Stimulated activated CD4-positive, alpha-beta T cell treated with anti-CD3 and anti-CD28 coated beads, TNF-alpha, amount 100 ng/mL, for 1 hour (primary cell): ENCODE measurements around the gene DPH3.

Experiments
- DNase-seq, 3 donors: peaks; one replicate each; pipeline ENCODE4 v3.0.0-alpha.2; 2020; ENCODE audit warnings: low read depth in 3 of 3, low spot score in 1 of 3

The DPH3 gene

DNA sequence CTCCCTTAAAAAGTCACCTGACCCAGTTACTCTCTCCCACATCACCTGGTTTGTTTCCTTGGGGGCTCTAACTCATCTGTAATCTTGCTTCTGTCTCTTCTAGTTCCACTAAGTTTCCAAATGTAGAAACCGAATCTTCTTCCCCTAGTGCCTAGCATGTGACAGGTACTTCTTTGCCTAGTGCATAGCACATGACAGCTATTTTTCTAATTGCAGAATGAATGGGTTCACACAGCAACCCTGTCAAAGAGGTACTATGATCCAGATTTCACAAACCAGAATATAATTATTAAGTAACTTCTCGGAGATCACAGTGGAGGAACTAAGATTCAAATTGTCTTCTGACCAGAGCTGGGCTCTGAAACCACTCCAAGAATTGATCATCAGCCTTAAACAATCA, 7.4 kb downstream of the DPH3 start:
- DNase-seq = no peak

DNA sequence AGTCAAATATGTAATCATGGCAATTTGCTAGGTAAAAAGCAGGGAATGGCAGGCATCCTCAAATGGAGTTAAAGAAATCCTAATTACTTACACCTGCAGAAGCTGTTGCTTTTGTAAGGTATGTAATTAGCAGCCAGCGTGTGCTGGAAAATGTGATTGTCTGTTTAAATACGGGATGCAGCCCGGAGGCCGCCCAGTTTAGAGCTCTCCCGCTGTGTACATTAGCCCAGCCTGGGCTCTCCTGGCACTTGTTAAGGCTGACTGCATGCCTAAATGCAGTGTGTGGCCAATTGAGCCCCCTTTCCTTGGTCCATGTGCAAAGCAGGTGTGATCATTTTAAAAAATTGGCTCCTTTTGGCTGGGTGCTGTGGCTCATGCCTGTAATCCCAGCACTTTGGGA, 9.0 kb downstream of the DPH3 start:
- DNase-seq = no peak

- no peak for DNase-seq
These were observed 9.4 kb downstream of the DPH3 start for GRCh38 chr3:16255326-16255725.

- no peak for DNase-seq
These were observed 9.8 kb downstream of the DPH3 start for GRCh38 chr3:16254916-16255315.

- no peak for DNase-seq
These were observed 11.1 kb downstream of the DPH3 start for GRCh38 chr3:16253601-16254000.

- DNase-seq = no peak
These were observed 11.8 kb downstream of the DPH3 start for GRCh38 chr3:16252988-16253387.

DNA sequence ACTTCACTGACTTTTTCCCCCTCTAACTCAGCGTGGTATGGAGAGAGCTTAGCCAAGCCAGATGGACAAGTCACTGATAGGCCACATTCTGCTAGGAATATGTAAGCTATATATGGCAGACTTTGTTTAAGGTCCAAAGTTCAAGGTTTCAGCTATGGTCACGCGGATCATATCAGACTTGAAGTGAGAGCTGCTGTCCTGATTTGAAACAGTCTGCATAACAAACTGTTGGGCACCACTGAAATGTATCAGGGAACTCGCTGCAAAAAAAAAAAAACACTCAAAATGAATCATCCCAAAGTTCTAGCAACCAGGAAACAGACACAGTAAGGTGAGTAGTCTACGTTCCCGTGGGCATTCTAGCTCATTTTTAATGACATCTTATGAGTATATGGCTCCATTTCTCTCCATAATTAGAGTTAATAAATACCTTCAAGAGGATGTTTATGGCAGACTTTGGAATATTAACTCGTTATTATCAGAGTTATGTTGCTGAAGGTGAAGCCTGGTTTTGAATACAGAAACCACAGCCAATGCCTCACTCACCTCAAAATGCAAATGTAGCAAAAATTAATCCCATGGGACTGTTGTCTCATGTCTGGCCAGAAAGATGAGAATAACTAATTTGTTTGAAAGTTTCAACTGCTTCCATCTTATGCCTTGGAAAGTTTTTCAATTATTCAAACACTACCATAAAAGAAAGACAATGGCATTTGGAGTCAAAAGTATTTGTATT, 12.3 kb downstream of the DPH3 start:
- DNase-seq = no peak

DNA sequence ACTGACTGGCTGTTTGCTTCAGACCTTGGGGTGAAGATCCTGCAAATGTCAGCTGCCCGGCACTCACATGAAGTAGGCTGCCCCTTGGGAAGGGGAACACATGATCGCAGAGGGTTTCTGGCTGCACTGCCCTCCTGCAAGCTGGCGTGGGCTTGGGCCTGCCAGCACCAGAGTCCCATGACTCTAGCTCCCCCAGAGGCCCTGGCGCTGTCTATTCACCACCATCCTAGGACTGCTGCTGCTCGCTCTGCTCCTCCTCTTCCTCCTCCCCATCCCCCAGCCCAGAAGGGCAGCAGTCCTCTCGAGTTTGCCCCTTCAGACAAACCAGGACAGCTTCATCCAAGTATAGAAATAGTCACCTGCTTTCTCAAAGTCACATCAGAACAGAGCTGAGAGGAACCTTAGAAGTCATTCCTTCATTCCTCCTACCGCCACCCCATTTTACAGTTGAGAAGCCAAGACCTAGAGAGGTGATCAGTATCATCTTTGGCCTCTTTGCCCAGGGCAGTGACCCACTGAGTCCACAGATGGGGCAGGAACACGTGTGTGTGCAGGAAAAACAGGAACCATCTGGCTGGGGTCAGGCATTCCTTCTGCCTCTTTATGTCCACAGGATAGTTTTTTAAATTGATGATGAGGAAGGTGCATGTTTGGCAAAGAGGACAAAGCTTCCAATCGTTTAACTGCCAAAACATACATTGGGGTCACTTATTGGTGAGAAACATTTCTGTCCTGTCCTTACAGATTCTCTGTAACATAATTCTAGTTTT, 13.2 kb downstream of the DPH3 start:
- DNase-seq = no peak

DNA sequence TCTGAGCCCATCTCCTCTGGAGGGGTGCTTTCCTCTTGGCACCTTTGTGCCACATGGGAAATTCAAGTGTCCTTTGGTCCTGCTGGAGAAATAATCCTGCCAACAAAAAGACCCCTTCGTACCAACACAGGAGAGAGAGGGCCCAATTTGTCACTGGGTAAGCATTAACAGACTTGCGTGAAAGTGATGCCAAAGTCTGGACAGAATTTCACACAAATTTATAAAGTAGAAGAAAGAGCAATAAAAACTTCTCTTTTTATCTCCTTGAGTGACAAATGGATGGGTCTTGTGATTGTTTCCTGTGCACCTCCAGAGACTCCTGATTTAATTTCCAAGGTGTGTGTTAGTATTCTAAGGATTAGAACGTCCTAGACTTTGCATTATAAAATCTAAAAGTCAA, 14.9 kb downstream of the DPH3 start:
- DNase-seq = no peak

GRCh38 chr3:16249336-16249735, 15.4 kb downstream of the DPH3 start:
- DNase-seq = no peak

- DNase-seq = no peak
These were observed 16.2 kb downstream of the DPH3 start for GRCh38 chr3:16248556-16248955.

GRCh38 chr3:16247282-16248061, 17.3 kb downstream of the DPH3 start:
- peak; percentile 31 to 58 (median 53) for DNase-seq

GRCh38 chr3:16245609-16246008, 19.1 kb downstream of the DPH3 start:
- no peak for DNase-seq

DNA sequence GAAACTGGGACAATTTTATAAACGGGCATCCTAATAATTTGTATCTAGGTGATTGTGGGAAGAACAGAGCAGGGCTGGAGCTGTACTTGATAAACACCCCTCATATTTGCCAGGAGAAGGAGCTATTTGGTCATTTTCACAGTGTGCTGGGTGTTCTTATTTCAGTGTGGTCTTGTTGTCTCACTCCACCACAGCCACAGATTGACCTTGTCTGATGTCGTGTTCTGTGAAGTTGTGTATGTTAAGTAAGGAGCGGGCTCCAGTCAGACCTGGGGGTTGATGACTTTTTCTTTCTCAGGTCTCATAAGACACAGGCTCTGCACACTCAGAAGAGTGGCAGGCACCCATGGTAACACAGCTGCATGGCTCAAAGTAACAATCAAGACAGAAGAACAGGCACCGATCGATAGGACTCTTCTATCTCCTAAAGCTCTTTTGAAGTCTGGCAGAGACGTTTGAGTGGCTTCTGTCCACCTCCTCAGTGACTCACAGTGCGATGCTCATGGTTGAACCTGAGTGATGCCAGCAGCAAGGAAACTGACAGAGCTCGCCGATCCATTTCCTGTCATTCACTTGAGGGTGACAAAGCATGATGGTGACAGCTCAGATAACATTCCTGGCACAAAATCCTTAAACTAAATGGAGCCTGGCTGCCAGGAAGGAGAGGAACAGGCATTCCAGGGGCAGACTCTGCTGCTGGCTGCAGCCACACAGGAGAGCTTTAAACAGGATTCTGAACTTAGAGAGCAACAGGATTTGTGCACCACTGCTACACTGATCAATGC, 20.8 kb downstream of the DPH3 start:
- DNase-seq = no peak

- DNase-seq = no peak
These were observed 22.6 kb downstream of the DPH3 start for GRCh38 chr3:16242177-16242576.

DNA sequence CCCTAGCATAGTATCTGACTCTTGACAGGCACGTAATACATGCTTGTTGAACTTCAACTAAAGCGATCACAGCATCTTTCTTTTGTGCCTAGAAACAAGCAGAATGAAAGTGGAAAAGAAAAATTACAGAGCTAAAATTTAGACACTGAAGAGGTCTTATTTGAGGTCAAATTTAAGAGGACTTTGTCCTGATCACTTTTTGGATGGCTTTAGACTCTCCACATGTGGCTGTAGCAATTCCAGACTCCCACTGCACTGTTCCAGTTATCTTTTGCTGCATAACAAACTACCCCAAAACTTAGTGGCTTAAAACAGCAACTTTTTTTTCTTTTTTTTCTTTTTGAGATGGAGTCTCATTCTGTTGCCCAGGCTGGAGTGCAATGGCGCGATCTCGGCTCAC, 23.5 kb downstream of the DPH3 start:
- DNase-seq = no peak

- no peak for DNase-seq
These were observed 24.3 kb downstream of the DPH3 start for GRCh38 chr3:16240229-16241023.

- no peak for DNase-seq
These were observed 25.0 kb downstream of the DPH3 start for GRCh38 chr3:16239780-16240179.

DNA sequence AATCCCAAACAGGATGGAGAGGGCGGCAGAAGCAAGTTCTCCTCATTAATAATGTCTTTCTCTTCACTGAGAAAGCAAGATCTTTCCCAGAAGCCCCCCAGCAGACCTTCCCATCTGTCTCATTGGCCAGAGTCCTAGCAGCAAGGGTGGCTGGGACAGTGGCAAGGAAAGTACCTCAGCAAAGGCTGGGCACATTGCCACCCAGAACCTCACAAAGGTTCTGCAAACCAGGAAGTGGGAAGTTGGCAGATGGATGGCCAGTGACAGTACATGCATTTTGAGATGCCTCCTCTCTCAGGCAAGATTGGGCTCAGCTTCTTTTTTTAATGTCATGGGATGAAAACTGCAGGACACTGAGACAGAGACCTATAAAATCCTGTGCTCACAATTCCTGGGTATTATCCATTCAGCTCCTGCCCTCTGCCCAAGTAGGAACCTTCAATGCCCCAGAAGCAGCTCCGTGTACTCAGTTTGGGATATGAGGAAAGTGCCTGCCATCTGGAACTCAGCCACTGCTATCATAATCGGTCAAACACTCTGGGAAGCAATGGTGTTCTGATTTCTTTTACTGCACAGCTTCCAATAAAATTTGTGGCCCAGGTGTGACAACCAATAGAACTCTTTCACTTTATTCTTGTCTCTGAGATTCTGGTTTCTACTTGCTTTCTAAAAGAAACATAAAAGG, 25.5 kb downstream of the DPH3 start:
- DNase-seq = no peak
